DMS53 (cell line): ENCODE measurements around the gene RBMY1B.
"Not testable (repeated sequence)": the region's sequence is repeated elsewhere in the genome, so short reads cannot be mapped to it uniquely, and the experiment has no call there.

Source experiments
- DNase-seq: peaks from one replicate; lab custom pipeline; 2025; lab: John Stamatoyannopoulos, UW

Gene RBMY1B

GRCh38 chrY:21511038-21511437, at the start of gene RBMY1B:
TSS of gene RBMY1B (plus strand) at chrY:21511338. CDS start at chrY:21513351, 2,013 bp downstream.
- DNase-seq, result not testable (repeated sequence)

GRCh38 chrY:21462915-21463314, 48.2 kb upstream of the RBMY1B start:
- DNase-seq, result not testable (repeated sequence)

- DNase-seq, result no peak
These were observed 28.2 kb upstream of the RBMY1B start for GRCh38 chrY:21482967-21483366.

GRCh38 chrY:21534579-21534978, 23.4 kb downstream of the RBMY1B start, which contains the start of gene RBMY1A1:
TSS of gene RBMY1A1 (plus strand) at chrY:21534879. CDS start at chrY:21536892, 2,013 bp downstream.
- DNase-seq, result not testable (repeated sequence)

- not testable (repeated sequence) for DNase-seq
These were observed 48.3 kb downstream of the RBMY1B start for GRCh38 chrY:21559316-21559984.
